Endothelial cell of umbilical vein (primary cell): ENCODE results near the gene IQCH. TPM values are rescaled to one million over a fixed set of nuclear protein-coding genes. Genes with fewer than 3 reads are reported as not detected.

Experiments
- BruUV-seq: library from RNA; stranded (reverse); fragments of 400-500 nt; replicated peaks from 2 replicates; lab custom pipeline; 2021; lab: Mats Ljungman, UMichigan
- CTCF ChIA-PET: fragments of 300-600, 350-600 bp; sonication (Branson Sonifier 250); formaldehyde crosslinking; loops from one replicate; lab custom pipeline; 2021; ENCODE audit warnings: antibody characterized with exemption, inconsistent platforms; lab: Charles Lee
- POLR2A ChIA-PET: fragments of 300-600, 350-600 bp; sonication (Branson Sonifier 250); formaldehyde crosslinking; loops from one replicate; lab custom pipeline; 2021; ENCODE audit warnings: antibody characterized with exemption, inconsistent platforms; lab: Charles Lee
- DNase-seq: peaks from one replicate; pipeline ENCODE4 v3.0.0-alpha.2; 2011; ENCODE audit warnings: low read depth, low spot score
- FAIRE-seq: peaks from 2 replicates; lab custom pipeline; 2011; peaks lifted over from hg19 to GRCh38; lab: Jason Lieb, UNC
- H2AFZ ChIP-seq: 2 replicates; pipeline ENCODE4 v1.6.0; 2012; ENCODE audit warnings: low read depth, low read length, control low read depth, inconsistent platforms
- H3K27ac ChIP-seq: 2 replicates; pipeline ENCODE4 v1.5.1; 2011; ENCODE audit warnings: low read depth, mild to moderate bottlenecking, control low read depth, low read length, moderate library complexity; ENCODE audit not compliant: insufficient read depth
- H3K27me3 ChIP-seq, 2 experiments: 2 replicates each; pipeline versions ENCODE4 v1.6.0 to v1.6.1; 2011; ENCODE audit warnings: low read length in 2 of 2, mixed read lengths in 1 of 2; ENCODE audit not compliant: control insufficient read depth in 2 of 2, insufficient read depth in 2 of 2
- H3K36me3 ChIP-seq, 2 experiments: 2 replicates in 1 of 2; 3 replicates in 1 of 2; pipeline ENCODE4 v1.5.1; 2011; ENCODE audit warnings: low read length in 2 of 2, mild to moderate bottlenecking in 1 of 2, moderate library complexity in 1 of 2; ENCODE audit not compliant: control insufficient read depth in 2 of 2, insufficient read depth in 2 of 2; ENCODE audit errors: extremely low read depth in 1 of 2
- H3K4me1 ChIP-seq: 3 replicates; pipeline ENCODE4 v1.5.1; 2011; ENCODE audit warnings: mild to moderate bottlenecking, low read length; ENCODE audit not compliant: control insufficient read depth, insufficient read depth; ENCODE audit errors: extremely low read depth
- H3K4me2 ChIP-seq: 2 replicates; pipeline ENCODE4 v1.6.1; 2011; ENCODE audit warnings: low read length, control low read depth, mixed read lengths; ENCODE audit not compliant: insufficient read depth
- H3K4me3 ChIP-seq, 3 experiments: fragments of 200-600 bp in 1 of 3; sonication (generic), shearing (Covaris generic) in 1 of 3; replicated peaks in 1 of 3; 2 replicates each; pipeline ENCODE4 v1.5.1; 2011 to 2016; ENCODE audit warnings: control low read depth in 3 of 3, low read length in 3 of 3, mild to moderate bottlenecking in 2 of 3, inconsistent platforms in 1 of 3, low read depth in 1 of 3, moderate library complexity in 1 of 3; ENCODE audit not compliant: insufficient read depth in 1 of 3
- H3K79me2 ChIP-seq: 2 replicates; pipeline ENCODE4 v1.6.0; 2012; ENCODE audit warnings: low read length, inconsistent platforms; ENCODE audit not compliant: control insufficient read depth, insufficient read depth
- H3K9ac ChIP-seq: replicated peaks from 2 replicates; pipeline ENCODE3; 2011; ENCODE audit warnings: low read length, control low read depth; ENCODE audit not compliant: insufficient read depth; ENCODE audit errors: extremely low read depth
- H3K9me1 ChIP-seq: replicated peaks from 3 replicates; pipeline ENCODE4 v1.6.0; 2011; ENCODE audit warnings: mild to moderate bottlenecking, low read length; ENCODE audit not compliant: control insufficient read depth, insufficient read depth; ENCODE audit errors: extremely low read depth
- H3K9me3 ChIP-seq: replicated peaks from 2 replicates; pipeline ENCODE4 v1.5.1; 2012; ENCODE audit warnings: low read length, inconsistent platforms; ENCODE audit not compliant: control insufficient read depth, insufficient read depth
- H4K20me1 ChIP-seq: replicated peaks from 2 replicates; pipeline ENCODE3; 2011; ENCODE audit warnings: mild to moderate bottlenecking, low read length; ENCODE audit not compliant: control insufficient read depth, insufficient read depth; ENCODE audit errors: extremely low read depth
- CTCF ChIP-seq, 2 donors: IDR thresholded peaks; 1 replicate in 1 of 2; 2 replicates in 1 of 2; pipeline ENCODE4 v1.5.1; 2011; ENCODE audit warnings: low read length in 2 of 2, mild to moderate bottlenecking in 2 of 2, moderate library complexity in 2 of 2, control low read depth in 1 of 2, inconsistent platforms in 1 of 2, low read depth in 1 of 2; ENCODE audit not compliant: insufficient read depth in 1 of 2; ENCODE audit errors: extremely low read depth in 1 of 2
- FOS ChIP-seq: IDR thresholded peaks from 2 replicates; pipeline ENCODE4 v1.6.1; 2011; ENCODE audit warnings: mild to moderate bottlenecking, low read length, moderate library complexity, borderline replicate concordance; ENCODE audit not compliant: insufficient read depth
- GATA2 ChIP-seq: IDR thresholded peaks from 2 replicates; pipeline ENCODE4 v1.7.0; 2011; ENCODE audit warnings: low read depth, mild to moderate bottlenecking, moderate library complexity, mixed read lengths, low read length; ENCODE audit not compliant: insufficient read length, insufficient read depth
- JUN ChIP-seq: IDR thresholded peaks from 2 replicates; pipeline ENCODE4 v1.6.1; 2011; ENCODE audit warnings: borderline replicate concordance, low read depth; ENCODE audit not compliant: insufficient read length, insufficient read depth
- dilution Hi-C: fragments of 300-500 bp; cut with MboI; formaldehyde crosslinking; loops from one replicate; pipeline ENCODE4 v1.15.0; 2019; ENCODE audit warnings: low sequenced_read_pairs; ENCODE audit not compliant: extremely low pct_ligation_motif_present
- intact Hi-C: fragments of 100-400 bp; cut with micrococcal nuclease; formaldehyde crosslinking; loops from one replicate; pipeline ENCODE4 v1.10.0; 2022
- polyA plus RNA-seq, 4 experiments: library from polyadenylated mRNA; depleted of rRNA in 3 of 4; stranded (reverse) in 3 of 4; unstranded in 1 of 4; fragments of >200 nt; gene quantifications; 2 replicates each; pipeline versions ENCODE4 v1.2.1 to v1.2.3, GENCODE V29; 2011 to 2012; ENCODE audit warnings: missing spikeins in 1 of 4
- total RNA-seq: library from RNA; stranded (reverse); gene quantifications from 2 replicates; pipeline ENCODE4 v1.2.3, GENCODE V29; 2021

Gene IQCH
- total and polyA plus RNA-seq, 2 donors (not counting 3 experiments of a cell fraction or from before 2014, with no cell fraction given), result 0.29 to 0.51 TPM

- ChIA-PET CTCF (no interaction called here), POLR2A (no interaction called here)
- Histone ChIP-seq H3K4me2 (no peak overlapping the region), H3K9ac (no peak overlapping the region), H3K4me3 (no peak overlapping the region), H3K9me1 (no peaks in the 10 kb centered on the region), H3K27me3 (no peaks in the 10 kb centered on the region), H2AFZ (no peak overlapping the region), H3K36me3 (no peaks in the 10 kb centered on the region), H3K27ac (no peak overlapping the region), H3K4me1 (no peaks in the 10 kb centered on the region), H3K79me2 (no peaks in the 10 kb centered on the region), H3K9me3 (no peaks in the 10 kb centered on the region), H4K20me1 (no peaks in the 10 kb centered on the region)
- TF ChIP-seq GATA2, result no peak
- BruUV-seq, result no TSS peak
- no peak for DNase-seq
- no peak for FAIRE-seq
- dilution Hi-C loops, result no loop called here
- intact Hi-C loops, result loop anchor here (10.0 kb wide), 1 partner anchor 520 kb away; the partner anchor contains the start of gene PIAS1
Observed at GRCh38 chr15:67534360-67534759, 279.8 kb downstream of the IQCH start.

GRCh38 chr15:67537771-67538170, 283.2 kb downstream of the IQCH start:
- DNase-seq (no peak), FAIRE-seq (no peak)
- Histone ChIP-seq H3K9me3 (no peaks in the 10 kb centered on the region), H3K9ac (no peak overlapping the region), H4K20me1 (no peaks in the 10 kb centered on the region), H3K36me3 (no peaks in the 10 kb centered on the region), H3K27me3 (no peaks in the 10 kb centered on the region), H3K9me1 (no peaks in the 10 kb centered on the region), H3K4me2 (no peak overlapping the region), H2AFZ (no peak overlapping the region), H3K79me2 (no peaks in the 10 kb centered on the region), H3K4me3 (no peak overlapping the region), H3K4me1 (no peaks in the 10 kb centered on the region), H3K27ac (no peak overlapping the region)
- intact Hi-C loops, result loop anchor here (10.0 kb wide), 1 partner anchor 517 kb away; the partner anchor contains the start of gene PIAS1
- ChIA-PET POLR2A (interaction anchor here (0.5 kb wide), 1 partner anchor 13 kb away, joined by 4 read pairs; no protein-coding TSS in a partner anchor), CTCF (interaction anchor here (1.4 kb wide), 1 partner anchor 9 kb away, joined by 3 read pairs; no protein-coding TSS in a partner anchor)
- dilution Hi-C loops, result no loop called here
- BruUV-seq, result no TSS peak
- no peak for TF ChIP-seq CTCF (IDR thresholded peaks at IDR 0.05; ENCODE audit: extremely low read depth in 1 of 2, insufficient read depth in 1 of 2, low read depth in 1 of 2, low read length in 2 of 2)
- no peak for TF ChIP-seq GATA2
- no peak for TF ChIP-seq FOS
- no peak for TF ChIP-seq JUN
